GM13977 (cell line): ENCODE results near the gene IL15.
"Not testable (repeated sequence)": the region's sequence is repeated elsewhere in the genome, so short reads cannot be mapped to it uniquely, and the experiment has no call there.

Experiments used
- DNase-seq: peaks from one replicate; pipeline ENCODE4 v3.0.0; 2012; ENCODE audit warnings: low spot score
- CTCF ChIP-seq: IDR thresholded peaks from 2 replicates; pipeline ENCODE4 v1.5.1; 2012; ENCODE audit warnings: mild to moderate bottlenecking, control low read depth; ENCODE audit not compliant: insufficient read depth; ENCODE audit errors: extremely low read depth, missing control alignments
- in situ Hi-C: fragments of 300-500 bp; cut with MboI; formaldehyde crosslinking; loops from one replicate; pipeline ENCODE4 v1.12.0; 2022; ENCODE audit warnings: low sequenced_read_pairs, low pct_unique_long_range_greater_than_20kb, mixed read lengths, inconsistent platforms; ENCODE audit not compliant: unreplicated experiment

Gene IL15

DNA sequence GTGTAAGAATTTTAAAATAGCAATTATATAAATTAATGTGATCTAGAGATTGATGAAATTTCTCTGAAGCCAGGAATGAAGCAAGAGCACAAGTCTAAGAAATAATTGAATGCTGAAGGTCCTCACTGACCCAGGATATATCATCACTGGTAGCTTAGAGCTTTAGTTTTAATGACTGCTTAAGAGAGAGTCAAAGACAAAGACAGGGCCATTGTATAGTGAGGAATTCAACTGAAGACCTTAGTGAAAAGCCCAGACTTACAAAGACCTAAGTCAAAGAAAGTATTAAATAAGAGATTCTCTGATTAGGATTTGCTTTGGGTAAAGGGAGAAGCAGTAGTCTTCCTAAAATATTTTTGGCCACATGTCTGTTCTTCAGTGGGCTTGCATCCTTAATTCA is 26.0 kb upstream of the IL15 start:
- no peak for DNase-seq
- in situ Hi-C loops: no loop called here
- TF ChIP-seq CTCF: no peak

GRCh38 chr4:141614878-141615586 is 21.4 kb upstream of the IL15 start:
- no peak for TF ChIP-seq CTCF
- no peak for DNase-seq
- in situ Hi-C loops: no loop called here

DNA sequence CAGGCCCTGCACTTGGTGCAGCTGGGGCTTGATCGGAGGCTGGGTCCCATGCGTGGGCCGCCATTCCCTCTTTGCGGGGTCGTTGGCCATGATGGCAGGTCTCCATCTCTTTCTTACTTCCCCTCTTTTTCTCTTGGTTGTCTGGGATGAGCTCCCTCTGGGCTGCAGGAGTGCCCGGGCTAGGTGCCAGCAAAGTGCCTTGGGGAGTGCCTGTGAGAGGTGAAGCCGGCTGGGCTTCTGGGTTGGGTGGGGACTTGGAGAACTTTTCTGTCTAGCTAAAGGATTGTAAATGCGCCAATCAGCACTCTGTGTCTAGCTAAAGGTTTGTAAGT is 20.8 kb upstream of the IL15 start:
- DNase-seq, in situ Hi-C loops: not testable (repeated sequence)

DNA sequence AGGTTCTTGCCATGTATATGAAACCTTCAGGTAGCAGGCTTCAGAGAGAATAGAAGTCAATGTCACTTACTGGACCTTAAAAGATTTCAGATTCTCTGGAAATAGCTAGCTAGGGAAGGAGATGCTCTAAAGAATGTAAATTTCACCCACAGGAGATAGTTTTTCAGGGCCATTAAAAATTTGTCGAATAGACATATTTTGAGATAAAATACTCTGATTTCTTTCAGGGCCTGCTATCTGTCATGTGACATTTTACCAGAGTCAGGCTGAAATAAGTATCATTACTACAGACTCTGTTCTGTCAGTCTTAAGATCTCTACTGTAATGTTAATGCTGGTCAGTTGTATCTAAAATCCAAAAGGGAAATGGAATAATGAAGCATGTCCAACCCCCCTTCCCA is 15.7 kb upstream of the IL15 start:
- no peak for TF ChIP-seq CTCF
- DNase-seq: no peak
- in situ Hi-C loops: no loop called here

DNA sequence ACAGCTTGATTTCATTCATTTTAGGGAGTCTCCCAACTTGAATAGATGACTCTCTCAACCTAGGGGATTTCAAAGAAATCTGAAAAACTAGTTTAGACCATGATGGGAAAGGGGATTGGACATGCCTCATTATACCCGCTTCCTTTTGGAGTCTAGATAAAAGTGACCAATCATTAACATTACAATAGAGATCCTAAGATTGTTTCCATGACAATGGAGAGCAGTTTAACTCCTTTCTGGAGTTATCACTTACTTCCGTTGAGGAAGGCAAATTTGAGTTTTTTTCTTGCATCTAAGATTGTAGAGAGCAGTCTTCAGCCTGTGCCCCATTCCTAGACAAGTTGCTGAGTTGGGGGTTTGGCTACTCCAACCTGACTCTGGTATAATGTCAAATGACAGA is 11.4 kb upstream of the IL15 start:
- in situ Hi-C loops: no loop called here
- no peak for DNase-seq
- TF ChIP-seq CTCF: no peak

- in situ Hi-C loops: no loop called here
- DNase-seq: no peak
- no peak for TF ChIP-seq CTCF
Observed at GRCh38 chr4:141630854-141631253, 5.5 kb upstream of the IL15 start.

DNA sequence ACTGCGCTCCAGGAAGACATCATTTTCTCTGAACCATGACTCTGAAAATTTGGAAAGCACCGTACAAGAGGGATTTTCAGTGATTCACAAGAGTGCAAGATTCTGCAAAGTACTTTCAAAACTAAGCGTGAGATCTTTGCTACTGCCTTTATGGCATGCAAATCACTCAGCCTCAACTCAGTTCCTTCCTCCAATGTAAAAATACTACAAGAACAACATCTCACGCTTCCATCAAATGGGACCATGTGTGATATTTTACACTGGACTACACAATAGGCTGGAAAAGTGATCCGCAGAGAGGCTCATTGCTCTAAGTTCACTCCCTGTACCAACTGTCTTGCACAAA is 674 bp upstream of the IL15 start:
- in situ Hi-C loops: no loop called here
- TF ChIP-seq CTCF: no peak
- peak; percentile 74 for DNase-seq
